CMK (cell line): ENCODE measurements around the gene CACNA2D3.
"Not testable (repeated sequence)": the region's sequence is repeated elsewhere in the genome, so short reads cannot be mapped to it uniquely, and the experiment has no call there.

ENCODE experiments used
- DNase-seq: peaks from one replicate; pipeline ENCODE4 v3.0.0-alpha.2; 2010; ENCODE audit warnings: low read depth

The CACNA2D3 gene

DNA sequence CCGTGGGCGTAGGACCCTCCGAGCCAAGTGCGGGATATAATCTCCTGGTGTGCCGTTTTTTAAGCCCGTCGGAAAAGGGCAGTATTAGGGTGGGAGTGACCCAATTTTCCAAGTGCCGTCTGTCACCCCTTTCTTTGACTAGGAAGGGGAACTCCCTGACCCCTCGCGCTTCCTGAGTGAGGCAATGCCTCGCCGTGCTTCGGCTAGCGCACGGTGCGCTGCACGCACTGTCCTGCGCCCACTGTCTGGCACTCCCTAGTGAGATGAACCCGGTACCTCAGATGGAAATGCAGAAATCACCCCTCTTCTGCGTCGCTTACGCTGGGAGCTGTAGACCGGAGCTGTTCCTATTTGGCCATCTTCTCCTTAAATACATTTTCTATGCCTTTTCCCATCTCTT lies 342.2 kb downstream of the CACNA2D3 start:
- not testable (repeated sequence) for DNase-seq

- DNase-seq, result no peak
Observed at GRCh38 chr3:54476891-54477290, 354.5 kb downstream of the CACNA2D3 start.

- no peak for DNase-seq
Observed at GRCh38 chr3:54481606-54482365, 359.4 kb downstream of the CACNA2D3 start.

DNA sequence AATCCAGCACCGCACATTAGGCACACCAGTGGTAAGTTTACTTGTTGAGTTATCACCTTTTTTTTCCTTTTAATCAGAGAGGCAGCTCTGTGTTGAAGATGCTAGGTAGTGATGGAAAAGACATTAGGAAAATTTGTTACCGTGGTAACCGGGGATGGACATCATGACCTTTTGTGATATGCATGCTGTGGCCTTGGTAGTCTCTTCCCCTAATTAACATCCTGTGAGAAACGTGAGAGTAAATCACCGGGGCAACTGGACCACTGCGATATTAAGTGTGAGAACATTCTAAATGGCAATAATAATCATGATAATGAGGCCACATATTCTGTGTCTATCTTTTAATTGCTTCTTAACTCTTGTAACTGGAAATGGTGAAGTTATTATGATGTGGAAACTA lies 362.0 kb downstream of the CACNA2D3 start:
- no peak for DNase-seq

GRCh38 chr3:54486317-54486716 lies 364.0 kb downstream of the CACNA2D3 start:
- DNase-seq, result no peak

GRCh38 chr3:54488297-54488696 lies 365.9 kb downstream of the CACNA2D3 start:
- no peak for DNase-seq

- no peak for DNase-seq
Observed at GRCh38 chr3:54494209-54494608, 371.9 kb downstream of the CACNA2D3 start.

- no peak for DNase-seq
Observed at GRCh38 chr3:54506603-54507002, 384.3 kb downstream of the CACNA2D3 start.

DNA sequence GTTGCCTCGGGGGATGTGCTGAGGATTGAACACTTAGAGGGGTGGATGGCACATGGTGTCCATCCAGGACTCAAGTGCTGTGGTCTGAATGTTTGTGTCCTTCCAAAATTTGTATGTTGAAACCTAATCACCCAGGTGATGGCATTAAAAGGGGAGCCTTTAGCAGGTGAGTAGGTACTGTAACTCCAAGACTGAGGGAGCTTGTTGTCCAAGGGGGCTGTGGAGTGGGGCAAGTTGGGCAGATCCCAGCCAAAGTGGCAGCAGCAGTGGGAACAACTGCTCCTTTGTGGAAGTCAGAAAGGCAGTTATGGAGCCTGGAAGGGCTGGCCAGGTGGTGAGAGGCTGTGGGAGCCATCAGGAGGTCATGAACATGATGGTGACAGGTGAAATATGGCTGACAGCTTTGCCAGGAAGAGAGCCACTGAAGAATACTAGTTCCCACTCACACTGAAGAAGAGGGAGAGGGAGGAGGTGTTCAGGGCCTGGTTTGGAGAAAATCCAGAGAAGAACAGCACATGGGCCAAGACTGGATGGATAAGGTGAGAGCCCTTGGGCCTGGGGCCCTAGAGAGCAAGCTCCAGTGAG lies 385.6 kb downstream of the CACNA2D3 start:
- no peak for DNase-seq

- no peak for DNase-seq
Observed at GRCh38 chr3:54510506-54510905, 388.2 kb downstream of the CACNA2D3 start.

- DNase-seq, result no peak
Observed at GRCh38 chr3:54511766-54512365, 389.5 kb downstream of the CACNA2D3 start.

- DNase-seq, result no peak
Observed at GRCh38 chr3:54514006-54514405, 391.7 kb downstream of the CACNA2D3 start.

DNA sequence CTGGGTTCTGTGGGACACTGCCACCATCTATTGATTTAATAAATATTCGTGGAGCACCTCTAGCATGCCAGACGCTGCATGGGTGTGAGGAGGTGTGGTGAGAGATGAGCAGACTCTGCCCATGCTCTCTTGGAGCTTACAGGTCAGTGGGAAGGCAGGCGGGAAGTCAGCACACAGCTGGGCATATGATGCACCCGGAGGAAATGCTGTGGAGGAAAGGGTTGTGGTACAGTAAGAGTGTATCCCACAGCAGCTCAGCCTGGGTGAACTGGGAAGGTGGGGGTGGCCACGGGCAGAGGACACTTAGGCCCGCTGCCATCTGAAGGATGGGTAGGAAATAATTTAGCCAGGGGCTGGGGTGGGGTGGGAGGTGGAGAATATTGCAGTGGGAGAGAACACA lies 392.1 kb downstream of the CACNA2D3 start:
- DNase-seq, result no peak

DNA sequence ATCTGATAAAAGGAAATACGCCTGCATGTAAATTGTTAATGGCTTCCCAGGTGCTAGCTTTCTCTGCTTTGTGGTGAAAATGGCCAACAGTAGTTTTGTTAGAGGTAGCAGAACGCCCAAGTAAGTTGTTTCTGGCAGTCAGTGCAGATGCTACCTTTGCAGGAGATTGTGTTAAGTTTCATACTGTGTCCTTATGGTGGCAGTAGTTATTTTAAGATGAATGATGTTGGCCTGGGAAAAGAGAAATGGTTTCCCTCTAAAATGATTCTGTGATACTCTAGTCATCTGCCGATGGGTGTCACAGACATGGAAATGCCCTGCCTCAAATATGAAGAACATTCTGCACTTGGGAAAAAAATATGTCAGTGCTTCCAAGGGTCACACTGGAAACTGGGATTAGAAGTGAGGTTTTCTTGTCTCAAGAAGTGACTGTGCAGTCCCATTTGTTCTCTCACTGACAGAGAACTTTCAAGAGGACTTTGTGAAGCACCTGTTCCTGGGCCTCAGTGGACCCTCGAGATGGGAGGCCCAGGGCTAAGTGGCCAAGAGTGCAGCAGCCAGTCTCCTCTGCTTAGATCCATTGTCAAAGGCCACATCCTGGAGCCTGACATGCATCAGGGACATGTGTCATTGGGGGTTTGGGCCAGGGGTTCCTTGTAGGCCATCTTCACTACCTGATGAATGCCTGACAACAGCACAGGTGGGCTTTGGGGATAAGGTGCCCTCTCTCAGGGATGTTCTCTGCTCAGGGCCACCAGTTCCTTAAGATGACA lies 393.3 kb downstream of the CACNA2D3 start:
- DNase-seq, result no peak

DNA sequence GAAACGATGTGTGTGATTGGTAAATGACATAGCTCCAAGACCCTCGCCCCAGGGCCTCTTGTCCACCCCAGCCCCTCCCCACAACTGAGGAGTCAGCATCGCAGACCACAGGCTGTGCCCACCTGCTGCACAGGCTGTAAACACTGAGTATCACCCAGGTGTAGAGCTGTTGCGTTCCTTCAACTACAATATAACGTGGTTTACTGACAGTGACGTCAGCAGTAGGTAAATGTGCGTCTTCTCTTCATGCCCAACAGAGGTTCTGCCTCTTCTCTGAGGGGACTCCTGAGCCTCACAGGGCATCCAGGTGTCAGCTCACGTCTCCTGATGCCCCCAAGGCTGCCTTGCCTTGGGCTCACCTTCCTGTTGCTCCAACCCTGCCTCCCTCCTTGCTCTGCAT lies 395.1 kb downstream of the CACNA2D3 start:
- no peak for DNase-seq

DNA sequence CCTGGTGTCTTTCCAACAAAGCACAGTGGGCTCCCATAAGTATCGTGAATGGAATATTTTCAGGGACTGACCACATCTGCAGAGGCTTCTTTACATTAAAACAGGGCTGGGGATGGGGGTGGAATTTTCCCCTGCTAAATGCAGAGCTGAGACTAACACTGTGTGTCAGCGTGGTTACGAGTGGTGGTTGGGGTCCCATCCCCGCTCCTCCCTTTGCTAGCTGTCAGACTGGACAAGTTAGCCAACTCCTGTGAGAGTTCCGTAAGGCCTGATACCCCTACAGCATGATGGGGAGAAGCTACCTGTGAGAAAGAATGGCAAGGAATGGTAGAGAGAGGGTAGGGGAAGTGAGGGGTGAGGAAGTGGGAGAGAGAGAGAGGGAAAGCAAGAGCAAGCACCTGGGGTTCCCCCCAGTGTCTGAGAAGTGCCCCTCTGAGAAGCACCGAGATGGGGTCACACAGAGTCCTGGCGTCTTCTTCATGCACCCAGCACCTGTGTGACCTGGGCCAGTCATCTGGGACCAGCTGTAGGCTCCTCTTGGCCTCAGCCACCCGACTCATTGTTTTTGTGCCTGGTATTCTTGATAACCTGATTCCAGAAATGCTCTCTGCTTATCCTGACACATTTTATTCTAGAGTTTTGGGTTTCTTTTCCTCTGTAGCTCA lies 395.8 kb downstream of the CACNA2D3 start:
- no peak for DNase-seq

DNA sequence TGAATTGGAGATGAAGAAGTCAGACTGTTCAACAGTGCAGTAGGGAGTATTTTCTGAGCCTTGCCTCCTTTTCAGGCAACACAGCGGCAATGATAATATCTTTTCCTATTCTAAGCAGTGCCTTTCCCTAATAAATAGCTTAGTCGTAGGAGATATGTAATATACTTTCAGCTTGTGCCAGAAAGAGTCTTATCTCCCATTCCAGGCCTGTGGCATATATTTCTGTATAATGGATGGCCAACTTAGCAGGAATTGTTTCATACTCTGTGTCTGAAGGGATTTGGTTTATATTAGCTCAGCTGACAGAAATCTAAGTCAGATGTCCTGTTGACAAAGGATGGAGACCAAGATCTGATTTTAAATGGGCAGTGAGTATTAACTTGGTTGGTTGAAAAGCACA lies 397.1 kb downstream of the CACNA2D3 start:
- no peak for DNase-seq

GRCh38 chr3:54520060-54520459 lies 397.7 kb downstream of the CACNA2D3 start:
- no peak for DNase-seq

DNA sequence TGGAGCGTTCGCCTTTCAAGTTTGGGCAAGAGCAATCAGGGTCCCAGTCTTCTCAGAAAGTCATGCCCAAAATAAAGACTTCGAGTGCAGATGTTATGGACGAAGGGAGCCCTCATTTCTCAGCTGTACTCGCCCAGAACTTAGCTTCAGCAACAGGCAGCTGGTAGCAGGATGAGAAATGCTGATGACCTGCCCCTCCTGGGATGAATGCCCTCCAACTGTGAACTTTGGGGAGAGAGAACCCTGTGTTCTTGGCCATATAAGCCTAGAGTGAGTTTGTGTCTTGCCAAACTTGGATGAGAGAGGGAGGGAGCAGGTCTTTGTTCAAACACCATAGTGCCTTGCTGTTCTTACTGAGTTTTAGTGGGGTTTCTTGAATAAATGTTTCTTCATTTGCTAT lies 405.2 kb downstream of the CACNA2D3 start:
- DNase-seq, result no peak

DNA sequence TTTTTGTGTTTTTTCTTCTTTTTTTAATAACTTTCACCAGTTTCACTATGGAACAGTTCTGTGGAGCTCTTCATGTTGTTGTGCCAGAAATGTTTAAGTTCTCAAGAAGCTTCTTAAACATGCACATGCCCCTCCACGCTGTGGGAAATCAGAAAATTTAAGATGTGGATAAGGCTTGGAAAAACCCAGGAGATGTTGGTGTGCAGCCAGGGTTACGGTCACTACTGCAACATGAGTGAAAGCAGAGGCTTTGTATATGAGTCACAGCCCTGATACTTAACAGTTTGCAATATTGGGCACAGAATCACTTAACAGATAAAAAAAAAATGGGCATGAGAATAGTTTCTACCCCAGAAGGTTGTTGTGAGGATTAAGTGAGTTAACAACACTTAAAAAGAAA lies 405.6 kb downstream of the CACNA2D3 start:
- DNase-seq, result no peak

DNA sequence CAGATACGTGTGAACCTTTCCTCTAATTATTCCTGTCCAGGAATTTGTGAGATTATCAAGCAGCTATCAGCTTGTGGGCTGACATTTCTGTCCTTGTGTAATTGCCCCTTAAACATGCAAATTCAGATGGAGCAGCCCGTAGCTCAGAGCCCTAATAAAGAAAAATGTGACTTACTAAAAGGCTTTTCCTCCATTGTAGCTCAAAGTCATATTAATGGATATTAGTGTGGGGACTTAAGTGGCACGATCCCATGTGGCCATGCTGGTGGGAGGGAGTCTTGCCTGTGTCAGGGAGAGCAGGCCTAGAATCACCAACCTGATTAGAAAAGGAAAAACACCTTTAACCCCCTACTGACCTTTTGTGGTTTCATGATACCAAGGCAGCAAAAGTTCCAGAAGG lies 406.3 kb downstream of the CACNA2D3 start:
- DNase-seq, result no peak

- DNase-seq, result no peak
Observed at GRCh38 chr3:54530091-54530490, 407.7 kb downstream of the CACNA2D3 start.
